Activated CD8-positive, alpha-beta memory T cell treated with anti-CD3 and anti-CD28 coated beads, Interleukin-2, amount 10 ng/mL, durations not matched to agents 7 days and 5 days (primary cell): ENCODE results near the gene HS6ST2. TPM values are rescaled to one million over a fixed set of nuclear protein-coding genes. Genes with fewer than 3 reads are reported as not detected.

Source experiments
- ATAC-seq: fragments of 150-1000 bp; cut with Tn5 transposase; one replicate; pipeline ENCODE4 v1.10.0; 2021; ENCODE audit warnings: moderate library complexity
- CTCF ChIA-PET: fragments of 350-600 bp; sonication (Branson Sonifier 250); formaldehyde crosslinking; loops from one replicate; lab custom pipeline; 2021; ENCODE audit warnings: antibody characterized with exemption; lab: Charles Lee
- DNase-seq: peaks from one replicate; pipeline ENCODE4 v3.0.0-alpha.2; 2020
- H3K27ac Mint-ChIP-seq: one replicate; pipeline ENCODE4 v1.8.0; 2021; ENCODE audit warnings: mild to moderate bottlenecking, mixed read lengths
- H3K27me3 Mint-ChIP-seq: one replicate; pipeline ENCODE4 v1.8.0; 2021; ENCODE audit warnings: mixed read lengths
- H3K36me3 Mint-ChIP-seq: one replicate; pipeline ENCODE4 v1.8.0; 2021; ENCODE audit warnings: mild to moderate bottlenecking, mixed read lengths
- H3K4me1 Mint-ChIP-seq: one replicate; pipeline ENCODE4 v1.8.0; 2021; ENCODE audit warnings: mixed read lengths
- H3K4me3 Mint-ChIP-seq: one replicate; pipeline ENCODE4 v1.8.0; 2021; ENCODE audit warnings: mild to moderate bottlenecking, moderate library complexity, mixed read lengths
- H3K9me3 Mint-ChIP-seq: one replicate; pipeline ENCODE4 v1.8.0; 2022; ENCODE audit warnings: low read depth, mixed read lengths
- total RNA-seq, 2 experiments: library from RNA; stranded (reverse); gene quantifications; one replicate each; pipeline ENCODE4 v1.2.3, GENCODE V29; 2021

HS6ST2 gene
- total RNA-seq, 2 experiments from 2014 or later = 0.14 TPM; not detected in 1

DNA sequence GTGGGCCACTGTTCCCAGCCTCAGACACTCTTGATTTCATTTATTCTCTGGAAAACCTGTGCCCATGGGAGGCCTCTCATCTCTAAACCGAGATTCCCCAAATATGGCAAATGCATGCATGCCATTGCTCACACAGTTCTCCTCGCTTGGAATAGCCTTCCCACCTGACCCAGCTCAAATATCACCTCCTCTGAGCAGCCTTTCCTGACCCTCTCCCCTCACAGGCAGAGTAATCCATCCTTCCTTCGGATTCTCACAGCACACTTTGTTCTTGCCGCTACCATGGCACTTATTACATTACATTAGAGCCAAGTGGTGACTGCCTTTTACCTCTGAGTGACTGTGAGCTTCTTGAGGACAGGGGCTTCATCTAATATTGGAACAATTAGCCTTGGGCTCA lies 209.5 kb downstream of the HS6ST2 start:
- no peak overlapping the region for H3K4me3 Mint-ChIP-seq
- peaks cover 14% of the 10 kb centered on the region for H3K27me3 Mint-ChIP-seq
- H3K36me3 Mint-ChIP-seq = no peaks in the 10 kb centered on the region
- H3K27ac Mint-ChIP-seq = no peak overlapping the region
- CTCF ChIA-PET = no interaction called here
- DNase-seq (no peak), ATAC-seq (no peak)
- H3K4me1 Mint-ChIP-seq = peaks cover 24% of the 10 kb centered on the region
- H3K9me3 Mint-ChIP-seq = no peaks in the 10 kb centered on the region

DNA sequence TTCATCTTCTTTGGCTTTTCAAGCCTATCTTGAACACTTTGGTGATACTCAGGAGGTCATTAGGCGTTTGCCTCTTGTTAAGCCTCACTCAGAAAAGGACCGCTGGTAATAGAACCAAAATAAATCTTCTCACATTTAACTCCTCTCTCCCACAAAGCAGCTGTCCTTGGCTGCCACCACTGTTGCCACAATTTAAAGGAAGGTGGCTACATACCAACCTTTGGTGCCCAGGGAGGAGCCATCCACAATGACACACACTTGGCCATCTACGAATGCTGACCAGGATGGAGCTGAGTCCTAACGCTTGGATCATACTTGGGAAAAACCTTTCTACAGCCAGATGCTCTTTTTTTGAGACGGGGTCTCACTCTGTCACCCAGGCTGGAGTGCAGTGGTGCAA lies 210.2 kb downstream of the HS6ST2 start:
- no peaks in the 10 kb centered on the region for H3K9me3 Mint-ChIP-seq
- no peak overlapping the region for H3K4me3 Mint-ChIP-seq
- no peaks in the 10 kb centered on the region for H3K36me3 Mint-ChIP-seq
- no peak for ATAC-seq
- no peak overlapping the region for H3K27ac Mint-ChIP-seq
- no peak for DNase-seq
- peaks cover 14% of the 10 kb centered on the region for H3K27me3 Mint-ChIP-seq
- peaks cover 25% of the 10 kb centered on the region for H3K4me1 Mint-ChIP-seq
- CTCF ChIA-PET = no interaction called here

DNA sequence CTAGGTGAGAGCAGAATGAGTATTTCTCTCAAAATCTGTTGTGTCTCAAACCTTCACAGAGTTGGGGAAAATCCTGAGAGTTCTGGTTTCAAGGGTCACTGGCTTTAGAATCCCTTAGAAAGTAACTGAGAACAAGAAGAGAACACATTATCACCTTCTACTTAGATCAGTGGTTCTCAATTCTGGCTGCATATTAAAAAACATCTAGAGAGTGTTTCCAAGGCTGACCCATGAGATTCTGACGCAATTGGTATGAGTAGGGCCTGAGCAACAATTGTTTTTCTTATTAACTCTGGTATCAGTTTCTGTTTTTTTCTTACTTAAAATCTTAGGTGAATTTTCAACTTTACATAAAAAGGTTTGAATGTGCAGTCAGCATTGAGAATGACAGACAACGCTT lies 212.8 kb downstream of the HS6ST2 start:
- ATAC-seq = no peak
- Mint-ChIP-seq H3K27ac (no peak overlapping the region), H3K36me3 (no peaks in the 10 kb centered on the region), H3K4me1 (peaks cover 35% of the 10 kb centered on the region), H3K9me3 (no peaks in the 10 kb centered on the region), H3K27me3 (peaks cover 14% of the 10 kb centered on the region), H3K4me3 (no peak overlapping the region)
- CTCF ChIA-PET = no interaction called here
- no peak for DNase-seq

DNA sequence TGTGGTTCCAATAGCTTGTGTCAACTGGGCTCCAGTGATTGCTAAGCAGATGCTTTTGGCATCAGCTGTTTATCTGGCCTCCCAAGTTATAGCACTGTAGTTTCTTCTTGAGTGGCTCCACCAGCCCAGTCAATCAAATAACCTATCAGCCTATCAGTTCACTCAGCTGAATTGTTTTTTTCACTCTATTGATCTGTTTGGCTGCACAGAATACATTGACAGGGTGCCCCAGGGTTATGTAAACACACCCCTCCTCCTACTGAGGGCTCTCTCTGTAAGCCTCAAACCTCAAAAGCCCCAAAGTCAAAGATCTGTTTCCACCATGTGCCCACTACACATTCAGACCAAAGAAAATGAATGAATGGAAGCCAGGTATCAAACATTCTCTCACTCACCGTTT lies 214.0 kb downstream of the HS6ST2 start:
- ATAC-seq (peak; percentile 36), DNase-seq (no peak)
- peaks cover 13% of the 10 kb centered on the region for H3K27me3 Mint-ChIP-seq
- H3K36me3 Mint-ChIP-seq = no peaks in the 10 kb centered on the region
- CTCF ChIA-PET = no interaction called here
- H3K4me3 Mint-ChIP-seq = no peak overlapping the region
- H3K27ac Mint-ChIP-seq = no peak overlapping the region
- no peaks in the 10 kb centered on the region for H3K9me3 Mint-ChIP-seq
- peaks cover 29% of the 10 kb centered on the region for H3K4me1 Mint-ChIP-seq

DNA sequence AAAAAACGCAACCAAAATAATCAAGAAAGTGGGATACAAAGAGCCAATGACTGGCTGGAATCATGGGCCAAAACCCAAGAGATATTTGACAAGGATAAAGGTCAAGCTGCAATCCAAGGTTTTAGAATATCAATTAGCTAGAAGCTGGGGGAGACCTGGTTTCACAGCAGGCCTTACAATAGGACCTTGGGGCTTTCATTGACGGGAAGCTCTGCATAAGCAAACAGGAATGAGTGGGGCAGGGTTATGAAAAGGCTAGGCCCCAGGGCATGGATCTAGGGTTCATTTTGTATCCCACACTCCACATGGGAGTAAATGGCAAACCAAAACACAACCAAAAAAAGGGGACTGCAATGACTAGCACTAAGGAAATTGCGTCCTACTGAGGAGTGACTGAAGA lies 215.3 kb downstream of the HS6ST2 start:
- CTCF ChIA-PET = no interaction called here
- ATAC-seq = no peak

DNA sequence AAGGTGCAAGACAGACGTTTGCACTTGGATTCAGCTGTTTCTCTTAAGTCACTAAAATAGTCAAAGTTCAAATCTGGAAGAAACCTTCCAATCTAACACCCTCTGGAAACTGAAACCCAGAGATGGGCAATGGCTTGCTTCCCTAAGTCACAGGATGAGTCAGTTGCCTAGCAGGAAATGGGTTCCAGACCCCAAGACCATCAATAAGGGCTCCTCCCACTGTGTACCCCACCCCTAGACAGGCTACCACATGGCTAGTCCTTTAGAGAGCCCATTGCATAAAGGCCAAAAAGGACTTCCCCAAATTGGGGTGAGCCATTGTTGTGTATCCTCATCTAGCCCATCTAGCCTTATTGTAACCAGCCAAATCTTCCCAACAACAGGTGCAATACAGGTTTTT lies 216.2 kb downstream of the HS6ST2 start:
- no peak for ATAC-seq
- Mint-ChIP-seq H3K27ac (no peak overlapping the region), H3K27me3 (peaks cover 6% of the 10 kb centered on the region), H3K4me3 (no peak overlapping the region), H3K4me1 (peaks cover 47% of the 10 kb centered on the region), H3K9me3 (no peaks in the 10 kb centered on the region), H3K36me3 (no peaks in the 10 kb centered on the region)
- DNase-seq = no peak
- CTCF ChIA-PET = no interaction called here

More for the DNA sequence above, 215.3 kb downstream of the HS6ST2 start:
- Mint-ChIP-seq H3K9me3 (no peaks in the 10 kb centered on the region), H3K4me3 (no peak overlapping the region), H3K36me3 (no peaks in the 10 kb centered on the region), H3K4me1 (peaks cover 39% of the 10 kb centered on the region), H3K27me3 (peaks cover 7% of the 10 kb centered on the region), H3K27ac (no peak overlapping the region)
- no peak for DNase-seq

DNA sequence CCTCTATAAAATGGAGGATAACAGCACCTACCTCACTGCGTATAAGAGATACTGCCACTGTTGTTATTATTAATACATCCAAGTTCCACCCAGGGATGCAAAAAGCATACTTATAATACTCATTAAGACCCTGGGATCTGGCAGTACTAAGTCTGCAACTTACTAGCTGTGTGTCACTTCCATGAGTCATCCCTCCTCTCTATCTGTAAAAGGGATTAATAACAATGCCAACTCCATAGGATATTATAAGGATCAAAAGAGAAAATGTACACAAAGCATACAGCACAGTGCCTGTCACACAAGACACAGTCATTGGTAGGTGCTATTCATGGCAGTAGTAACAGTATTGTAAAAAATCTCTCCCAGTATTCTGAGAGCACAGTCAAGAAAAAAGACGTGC lies 216.7 kb downstream of the HS6ST2 start:
- Mint-ChIP-seq H3K27ac (no peak overlapping the region), H3K36me3 (no peaks in the 10 kb centered on the region), H3K9me3 (no peaks in the 10 kb centered on the region), H3K27me3 (peaks cover 2% of the 10 kb centered on the region), H3K4me3 (no peak overlapping the region), H3K4me1 (peaks cover 51% of the 10 kb centered on the region)
- DNase-seq (no peak), ATAC-seq (no peak)
- CTCF ChIA-PET = no interaction called here

DNA sequence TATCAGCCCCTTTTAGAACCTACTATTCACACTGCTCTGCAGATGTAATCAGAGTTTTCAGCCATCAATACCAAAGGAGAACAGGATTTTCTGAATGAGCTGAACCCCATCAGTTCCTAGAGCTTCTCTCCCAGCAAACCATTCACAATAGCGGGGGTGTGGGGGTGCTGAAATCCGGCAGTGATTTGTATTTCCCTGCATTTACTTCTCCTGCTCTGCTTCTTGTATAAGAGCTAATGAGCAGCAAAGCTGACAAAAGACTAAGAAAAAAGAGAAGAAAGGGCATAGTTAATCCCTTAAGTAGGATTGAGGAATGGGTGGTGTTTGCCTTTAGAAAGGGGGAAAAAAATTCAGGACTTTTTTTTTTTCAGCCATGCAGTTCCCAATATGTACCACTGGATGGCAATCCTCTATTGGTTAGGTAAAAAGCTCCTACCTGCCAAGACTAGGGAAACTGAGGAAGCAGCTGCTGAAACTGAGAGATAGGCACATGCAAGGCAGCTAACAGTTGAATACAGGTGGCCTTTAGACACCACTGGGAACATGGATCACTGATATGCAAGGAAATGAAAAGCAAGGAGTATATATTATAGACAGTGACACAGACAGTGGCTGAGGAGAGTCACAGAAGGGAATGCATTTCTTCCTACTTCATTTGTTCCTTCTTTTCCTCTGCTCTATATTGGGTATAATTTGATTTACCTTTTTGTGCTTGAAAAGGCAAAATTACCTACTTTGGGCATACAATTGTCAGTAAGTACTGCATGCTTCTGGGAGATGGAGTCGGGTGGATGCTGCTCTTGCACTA lies 217.9 kb downstream of the HS6ST2 start:
- no peaks in the 10 kb centered on the region for H3K9me3 Mint-ChIP-seq
- ATAC-seq (no peak), DNase-seq (no peak)
- no peaks in the 10 kb centered on the region for H3K36me3 Mint-ChIP-seq
- CTCF ChIA-PET = interaction anchor here (0.8 to 3.3 kb wide), 2 partner anchors 9 to 904 kb away, joined by 3 to 7 read pairs; no protein-coding TSS in a partner anchor
- H3K4me1 Mint-ChIP-seq = peaks cover 53% of the 10 kb centered on the region
- no peaks in the 10 kb centered on the region for H3K27me3 Mint-ChIP-seq
- H3K27ac Mint-ChIP-seq = no peak overlapping the region
- H3K4me3 Mint-ChIP-seq = no peak overlapping the region

DNA sequence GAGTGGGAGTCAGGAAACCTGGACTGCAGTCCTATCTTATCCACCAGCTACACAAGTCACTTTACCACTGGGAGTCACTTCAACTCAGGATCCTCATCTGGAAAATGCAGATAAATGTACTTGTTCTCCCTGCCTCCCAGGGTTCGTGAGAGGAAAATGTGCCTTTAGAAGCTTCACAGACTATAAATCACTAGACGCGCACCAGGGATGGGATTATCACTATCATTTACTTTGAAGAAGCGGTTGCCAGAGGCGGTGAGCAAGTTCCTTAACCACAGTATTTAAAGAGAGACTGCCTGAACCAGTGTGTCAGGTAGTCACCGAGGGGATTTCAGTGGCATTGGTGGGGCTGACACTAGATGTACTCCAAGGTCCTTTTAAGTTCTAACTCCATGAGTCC lies 219.5 kb downstream of the HS6ST2 start:
- Mint-ChIP-seq H3K4me1 (peaks cover 46% of the 10 kb centered on the region), H3K9me3 (no peaks in the 10 kb centered on the region), H3K4me3 (no peak overlapping the region), H3K36me3 (no peaks in the 10 kb centered on the region), H3K27me3 (no peaks in the 10 kb centered on the region), H3K27ac (no peak overlapping the region)
- CTCF ChIA-PET = interaction anchor here (3.3 kb wide), 1 partner anchor 11 kb away, joined by 7 read pairs; no protein-coding TSS in a partner anchor
- ATAC-seq (no peak), DNase-seq (no peak)

DNA sequence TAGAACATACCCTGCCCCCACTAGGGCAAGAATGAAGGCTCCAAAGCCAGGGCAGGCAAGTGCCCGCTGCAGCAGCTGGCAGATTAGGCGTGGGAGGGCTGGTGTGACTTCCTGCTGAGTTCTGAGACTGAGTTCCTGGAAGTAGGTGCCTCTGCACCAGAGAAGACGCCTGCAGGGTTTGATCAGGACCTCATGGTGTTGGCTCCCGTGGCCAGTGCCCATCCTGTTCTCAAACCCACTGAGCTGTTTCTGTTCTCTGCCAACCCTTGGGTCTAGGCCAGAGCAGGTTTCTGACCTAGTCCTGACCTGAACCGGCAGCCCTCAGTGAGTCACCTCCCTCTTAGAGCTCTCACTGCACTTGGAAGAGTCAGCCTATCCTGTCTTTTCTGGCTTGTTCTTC lies 220.7 kb downstream of the HS6ST2 start:
- DNase-seq (peak; percentile 63), ATAC-seq (peak; percentile 88)
- H3K4me1 Mint-ChIP-seq = peaks cover 39% of the 10 kb centered on the region
- CTCF ChIA-PET = interaction anchor here (3.3 kb wide), 1 partner anchor 12 kb away, joined by 7 read pairs; no protein-coding TSS in a partner anchor
- no peaks in the 10 kb centered on the region for H3K9me3 Mint-ChIP-seq
- no peaks in the 10 kb centered on the region for H3K36me3 Mint-ChIP-seq
- no peaks in the 10 kb centered on the region for H3K27me3 Mint-ChIP-seq
- no peak overlapping the region for H3K4me3 Mint-ChIP-seq
- no peak overlapping the region for H3K27ac Mint-ChIP-seq

DNA sequence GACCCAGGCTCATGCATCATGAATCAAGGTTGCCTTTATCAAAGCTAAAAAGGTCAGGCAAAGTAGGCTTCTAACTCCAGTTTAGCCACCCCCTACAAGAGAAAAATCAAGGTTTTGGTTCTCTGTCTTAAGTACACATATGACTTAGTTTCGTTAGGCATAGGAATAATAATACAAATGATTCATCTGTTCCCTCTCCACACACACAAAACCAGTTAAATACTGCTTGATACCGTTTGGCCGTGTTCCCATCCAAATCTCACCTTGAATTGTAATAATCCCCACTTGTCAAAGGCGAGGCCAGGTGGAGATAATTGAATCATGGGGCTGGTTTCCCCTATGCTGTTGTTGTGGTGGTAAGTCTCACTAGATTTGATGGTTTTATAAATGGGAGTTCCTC lies 226.2 kb downstream of the HS6ST2 start:
- no peak for DNase-seq
- Mint-ChIP-seq H3K4me1 (peaks cover 6% of the 10 kb centered on the region), H3K36me3 (no peaks in the 10 kb centered on the region), H3K4me3 (no peak overlapping the region), H3K27ac (no peak overlapping the region), H3K9me3 (no peaks in the 10 kb centered on the region), H3K27me3 (no peaks in the 10 kb centered on the region)
- no peak for ATAC-seq
- CTCF ChIA-PET = no interaction called here

DNA sequence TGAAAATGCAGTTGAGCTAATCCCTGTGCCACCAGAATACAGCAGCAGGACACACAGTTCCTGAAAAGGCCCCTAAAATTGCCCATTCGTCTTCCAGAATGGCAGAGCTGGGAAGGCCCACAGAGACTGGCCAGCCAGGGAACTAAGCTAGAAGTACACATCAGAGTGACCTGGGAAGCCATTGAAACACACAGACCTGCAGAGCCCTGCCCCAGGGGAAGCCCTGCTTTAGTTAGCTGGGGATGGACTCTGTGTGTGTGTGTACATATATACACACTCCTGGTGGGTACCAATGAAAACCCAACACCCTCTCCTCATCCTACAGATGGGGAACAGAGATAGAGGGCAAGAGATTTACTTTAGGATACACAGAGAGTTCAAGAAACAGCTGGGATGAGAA lies 227.7 kb downstream of the HS6ST2 start:
- Mint-ChIP-seq H3K27ac (no peak overlapping the region), H3K4me3 (no peak overlapping the region), H3K4me1 (no peaks in the 10 kb centered on the region), H3K9me3 (no peaks in the 10 kb centered on the region), H3K36me3 (no peaks in the 10 kb centered on the region), H3K27me3 (no peaks in the 10 kb centered on the region)
- DNase-seq (no peak), ATAC-seq (no peak)
- CTCF ChIA-PET = no interaction called here

DNA sequence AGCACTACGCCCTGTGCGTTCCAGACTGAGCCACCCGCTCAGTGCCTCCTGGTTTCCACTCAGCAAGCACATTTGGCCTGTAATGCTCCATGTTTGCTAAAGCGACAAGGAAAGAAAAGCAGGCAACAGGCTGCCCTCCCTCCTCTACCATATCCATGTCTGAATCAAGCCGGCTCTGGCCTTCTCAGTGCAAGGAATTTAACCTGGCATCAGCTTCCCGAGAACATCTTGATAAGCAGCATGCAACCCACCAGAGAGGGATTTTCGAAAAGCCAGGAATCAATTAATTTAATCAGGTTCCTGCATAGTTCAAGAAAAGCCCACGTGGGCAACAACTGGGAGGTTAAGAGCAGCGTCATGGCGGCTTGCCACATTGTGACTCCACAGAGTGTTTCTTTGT lies 228.2 kb downstream of the HS6ST2 start:
- H3K36me3 Mint-ChIP-seq = no peaks in the 10 kb centered on the region
- H3K9me3 Mint-ChIP-seq = no peaks in the 10 kb centered on the region
- CTCF ChIA-PET = no interaction called here
- H3K27ac Mint-ChIP-seq = no peak overlapping the region
- no peak overlapping the region for H3K4me3 Mint-ChIP-seq
- ATAC-seq (no peak), DNase-seq (no peak)
- no peaks in the 10 kb centered on the region for H3K27me3 Mint-ChIP-seq
- H3K4me1 Mint-ChIP-seq = no peaks in the 10 kb centered on the region

DNA sequence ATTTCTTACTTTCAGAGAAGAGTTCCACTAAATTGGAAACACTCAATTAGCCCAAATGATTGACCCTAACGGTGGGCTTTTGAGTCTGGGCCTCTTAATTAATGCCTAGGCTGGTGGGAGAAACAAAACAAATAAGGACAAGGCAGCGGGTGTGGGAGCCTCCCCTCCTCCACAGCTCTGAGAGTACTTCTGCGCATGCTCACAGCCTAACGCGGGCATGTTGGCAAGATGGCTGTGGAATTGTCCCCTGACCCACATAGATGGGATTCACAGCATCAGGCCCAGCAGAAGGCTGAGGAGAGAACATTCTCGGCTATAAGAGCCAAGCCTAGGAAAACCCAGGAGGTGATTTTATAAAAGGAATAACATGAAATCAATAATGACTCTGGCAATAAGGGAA lies 230.1 kb downstream of the HS6ST2 start:
- ATAC-seq (no peak), DNase-seq (no peak)
- no peaks in the 10 kb centered on the region for H3K27me3 Mint-ChIP-seq
- H3K27ac Mint-ChIP-seq = no peak overlapping the region
- no peaks in the 10 kb centered on the region for H3K36me3 Mint-ChIP-seq
- H3K4me1 Mint-ChIP-seq = no peaks in the 10 kb centered on the region
- H3K9me3 Mint-ChIP-seq = no peaks in the 10 kb centered on the region
- no peak overlapping the region for H3K4me3 Mint-ChIP-seq
- CTCF ChIA-PET = no interaction called here
